OCI-LY7 (cell line): ENCODE data around the gene CFAP107. TPM values are rescaled to one million over a fixed set of nuclear protein-coding genes. Genes with fewer than 3 reads are reported as not detected.

Source experiments
- BruUV-seq: library from RNA; stranded (reverse); fragments of 400-500 nt; replicated peaks from 2 replicates; lab custom pipeline; 2021; lab: Mats Ljungman, UMichigan
- CTCF ChIA-PET: fragments of 300-600 bp; sonication (Branson Sonifier 250); formaldehyde crosslinking; loops from one replicate; lab custom pipeline; 2022; ENCODE audit warnings: antibody characterized with exemption; ENCODE audit not compliant: unreplicated experiment; lab: Charles Lee
- POLR2A ChIA-PET: fragments of 300-600 bp; sonication (Branson Sonifier 250); formaldehyde crosslinking; loops from one replicate; lab custom pipeline; 2022; ENCODE audit warnings: antibody characterized with exemption; lab: Charles Lee
- DNase-seq: peaks from one replicate; pipeline ENCODE4 v3.0.0-alpha.2; 2015; ENCODE audit warnings: low spot score
- H2AFZ ChIP-seq: fragments of 200-600 bp; sonication (generic), shearing (Covaris generic); 2 replicates; pipeline ENCODE4 v1.6.1; 2014; ENCODE audit warnings: mild to moderate bottlenecking, antibody characterized with exemption, low read length, moderate library complexity
- H3K27ac ChIP-seq: fragments of 200-600 bp; sonication (generic); 2 replicates; pipeline ENCODE4 v1.5.1; 2014; ENCODE audit warnings: mixed run types, low read depth, mild to moderate bottlenecking, moderate library complexity, low read length, inconsistent platforms; ENCODE audit not compliant: poor library complexity, severe bottlenecking
- H3K36me3 ChIP-seq: fragments of 200-600 bp; sonication (generic); 2 replicates; pipeline ENCODE4 v1.6.1; 2014; ENCODE audit warnings: mild to moderate bottlenecking, antibody characterized with exemption, low read length, moderate library complexity, mixed read lengths; ENCODE audit not compliant: insufficient read depth
- H3K4me1 ChIP-seq: fragments of 200-600 bp; sonication (generic); 2 replicates; pipeline ENCODE4 v1.5.1; 2014; ENCODE audit warnings: mild to moderate bottlenecking, low read length; ENCODE audit not compliant: insufficient read depth, poor library complexity, severe bottlenecking
- H3K4me2 ChIP-seq: fragments of 200-600 bp; sonication (generic); 2 replicates; pipeline ENCODE4 v1.6.1; 2014; ENCODE audit warnings: mild to moderate bottlenecking, low read length
- H3K4me3 ChIP-seq: fragments of 200-600 bp; sonication (generic); 2 replicates; pipeline ENCODE4 v1.5.1; 2014; ENCODE audit warnings: mild to moderate bottlenecking, low read depth, low read length; ENCODE audit not compliant: poor library complexity, severe bottlenecking
- H3K79me2 ChIP-seq: fragments of 200-600 bp; sonication (generic); 2 replicates; pipeline ENCODE4 v1.6.1; 2016; ENCODE audit warnings: low read depth, mild to moderate bottlenecking, low read length, moderate library complexity, mixed read lengths; ENCODE audit not compliant: insufficient read depth
- H3K9me2 ChIP-seq: fragments of 200-600 bp; sonication (generic); 2 replicates; pipeline ENCODE4 v1.6.1; 2016; ENCODE audit warnings: mild to moderate bottlenecking, low read length, mixed read lengths; ENCODE audit not compliant: insufficient read depth
- H3K9me3 ChIP-seq: fragments of 200-600 bp; sonication (generic); 2 replicates; pipeline ENCODE4 v1.6.1; 2014; ENCODE audit warnings: mild to moderate bottlenecking, mixed run types, low read length, mixed read lengths
- H4K20me1 ChIP-seq: fragments of 200-600 bp; sonication (generic); 2 replicates; pipeline ENCODE4 v1.6.1; 2014; ENCODE audit warnings: mild to moderate bottlenecking, antibody characterized with exemption, low read length, moderate library complexity, mixed read lengths; ENCODE audit not compliant: insufficient read depth
- CTCF ChIP-seq: fragments of 200-600 bp; sonication (generic); conservative IDR thresholded peaks from 2 replicates; pipeline ENCODE4 v1.5.1; 2014; ENCODE audit warnings: mild to moderate bottlenecking, antibody characterized with exemption, low read length, moderate library complexity, mixed read lengths
- EZH2phosphoT487 ChIP-seq: fragments of 200-600 bp; sonication (generic); IDR thresholded peaks from 2 replicates; pipeline ENCODE4 v1.6.1; 2018; ENCODE audit warnings: low read depth, borderline replicate concordance, mild to moderate bottlenecking, mixed run types, antibody characterized with exemption, low read length, moderate library complexity, mixed read lengths
- intact Hi-C: fragments of 100-400 bp; cut with micrococcal nuclease; formaldehyde crosslinking; loops from one replicate; pipeline ENCODE4 v1.10.0; 2022; ENCODE audit not compliant: unreplicated experiment
- total RNA-seq, 2 experiments: library from RNA; depleted of rRNA in 1 of 2; stranded (reverse); fragments of >200 nt in 1 of 2; shearing (Covaris generic) in 1 of 2; gene quantifications; 2 replicates each; pipeline ENCODE4 v1.2.3, GENCODE V29; 2014 to 2022

Gene CFAP107
- total RNA-seq, 2 experiments from 2014 or later, result not detected

- Histone ChIP-seq H3K9me3 (no peaks in the 10 kb centered on the region), H4K20me1 (no peaks in the 10 kb centered on the region), H3K4me1 (no peaks in the 10 kb centered on the region), H3K4me2 (no peak overlapping the region), H3K9me2 (no peaks in the 10 kb centered on the region), H2AFZ (no peak overlapping the region), H3K27ac (no peak overlapping the region), H3K79me2 (no peaks in the 10 kb centered on the region), H3K36me3 (no peaks in the 10 kb centered on the region), H3K4me3 (no peak overlapping the region)
- TF ChIP-seq CTCF (peak; percentile 27; the same call in 1 of the 2 replicates), EZH2phosphoT487 (no peak)
- no TSS peak for BruUV-seq
- ChIA-PET POLR2A (no interaction called here), CTCF (no interaction called here)
- DNase-seq, result no peak
- intact Hi-C loops, result no loop called here
Observed at GRCh38 chr1:12760256-12760795, 14.3 kb downstream of the CFAP107 start.

- Histone ChIP-seq H2AFZ (no peak overlapping the region), H3K36me3 (no peaks in the 10 kb centered on the region), H3K79me2 (no peaks in the 10 kb centered on the region), H3K9me3 (no peaks in the 10 kb centered on the region), H3K4me3 (no peak overlapping the region), H3K27ac (no peak overlapping the region), H4K20me1 (no peaks in the 10 kb centered on the region), H3K4me1 (no peaks in the 10 kb centered on the region), H3K9me2 (no peaks in the 10 kb centered on the region), H3K4me2 (no peak overlapping the region)
- no peak for TF ChIP-seq EZH2phosphoT487
- DNase-seq, result no peak
- intact Hi-C loops, result no loop called here
- no TSS peak for BruUV-seq
- ChIA-PET POLR2A (no interaction called here), CTCF (no interaction called here)
Observed at GRCh38 chr1:12761781-12762180, 15.8 kb downstream of the CFAP107 start.

GRCh38 chr1:12762766-12763165 lies 16.8 kb downstream of the CFAP107 start:
- Histone ChIP-seq H3K9me3 (no peaks in the 10 kb centered on the region), H3K9me2 (no peaks in the 10 kb centered on the region), H2AFZ (no peak overlapping the region), H3K36me3 (no peaks in the 10 kb centered on the region), H3K4me1 (no peaks in the 10 kb centered on the region), H3K4me3 (no peak overlapping the region), H3K27ac (no peak overlapping the region), H4K20me1 (no peaks in the 10 kb centered on the region), H3K79me2 (no peaks in the 10 kb centered on the region), H3K4me2 (no peak overlapping the region)
- DNase-seq, result no peak
- CTCF ChIA-PET, result no interaction called here
- POLR2A ChIA-PET, result no interaction called here
- TF ChIP-seq CTCF (no peak), EZH2phosphoT487 (no peak)
- BruUV-seq, result no TSS peak
- intact Hi-C loops, result no loop called here
